Sigmoid colon (tissue), 4 donors: ENCODE measurements around the gene CBFA2T3.

Experiments
- POLR2A ChIP-seq, 2 donors: fragments of 450-650 bp; IDR thresholded peaks; one replicate each; pipeline ENCODE4 v1.6.1; 2016; ENCODE audit warnings: antibody characterized with exemption in 2 of 2, mild to moderate bottlenecking in 2 of 2, moderate library complexity in 2 of 2
- POLR2AphosphoS5 ChIP-seq, 4 donors: sonication (generic); formaldehyde crosslinking; IDR thresholded peaks; one replicate each; pipeline ENCODE4 v1.6.1; 2017; ENCODE audit warnings: antibody characterized with exemption in 4 of 4
- TF ChIP-seq, protein P1 (sequence below), 4 experiments: fragments of 450-650 bp in 3 of 4; fragments of 200-600 bp in 1 of 4; IDR thresholded peaks; one replicate each; pipeline ENCODE4 v1.5.1; 2016 to 2019; ENCODE audit warnings: antibody characterized with exemption in 4 of 4, mild to moderate bottlenecking in 3 of 4, moderate library complexity in 2 of 4

DNA sequence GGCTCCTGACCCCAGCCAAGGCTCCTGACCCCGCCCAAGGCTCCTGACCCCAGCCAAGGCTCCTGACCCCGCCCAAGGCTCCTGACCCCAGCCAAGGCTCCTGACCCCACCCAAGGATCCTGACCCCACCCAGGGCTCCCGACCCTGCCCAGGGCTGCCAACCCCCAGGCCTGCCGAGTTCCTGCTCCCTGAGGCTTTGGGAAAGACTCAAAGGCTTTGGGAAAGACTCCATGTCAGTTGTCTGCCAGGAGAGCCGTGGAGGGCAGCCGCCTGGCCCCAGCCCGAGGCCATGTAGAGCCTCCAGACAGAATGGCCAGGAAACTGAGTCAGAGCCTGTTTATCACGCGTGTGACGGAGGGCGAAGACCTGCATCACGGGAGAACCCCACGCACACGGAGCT lies 21.1 kb downstream of the CBFA2T3 start:
- TF ChIP-seq, protein P1, sequence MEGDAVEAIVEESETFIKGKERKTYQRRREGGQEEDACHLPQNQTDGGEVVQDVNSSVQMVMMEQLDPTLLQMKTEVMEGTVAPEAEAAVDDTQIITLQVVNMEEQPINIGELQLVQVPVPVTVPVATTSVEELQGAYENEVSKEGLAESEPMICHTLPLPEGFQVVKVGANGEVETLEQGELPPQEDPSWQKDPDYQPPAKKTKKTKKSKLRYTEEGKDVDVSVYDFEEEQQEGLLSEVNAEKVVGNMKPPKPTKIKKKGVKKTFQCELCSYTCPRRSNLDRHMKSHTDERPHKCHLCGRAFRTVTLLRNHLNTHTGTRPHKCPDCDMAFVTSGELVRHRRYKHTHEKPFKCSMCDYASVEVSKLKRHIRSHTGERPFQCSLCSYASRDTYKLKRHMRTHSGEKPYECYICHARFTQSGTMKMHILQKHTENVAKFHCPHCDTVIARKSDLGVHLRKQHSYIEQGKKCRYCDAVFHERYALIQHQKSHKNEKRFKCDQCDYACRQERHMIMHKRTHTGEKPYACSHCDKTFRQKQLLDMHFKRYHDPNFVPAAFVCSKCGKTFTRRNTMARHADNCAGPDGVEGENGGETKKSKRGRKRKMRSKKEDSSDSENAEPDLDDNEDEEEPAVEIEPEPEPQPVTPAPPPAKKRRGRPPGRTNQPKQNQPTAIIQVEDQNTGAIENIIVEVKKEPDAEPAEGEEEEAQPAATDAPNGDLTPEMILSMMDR (IDR thresholded peaks at IDR 0.05), result no peak
- TF ChIP-seq POLR2AphosphoS5 (IDR thresholded peaks at IDR 0.05) (no peak), POLR2A (IDR thresholded peaks at IDR 0.05) (no peak)
